Pancreas (tissue), 10 donors: Measurements from ENCODE around the gene GRM7. TPM values are rescaled to one million over a fixed set of nuclear protein-coding genes. Genes with fewer than 3 reads are reported as not detected.

Experiments
- ATAC-seq, 4 donors: fragments of 200-7000 bp; cut with Tn5 transposase; one replicate each; pipeline versions ENCODE4 v1.8.0 to v1.9.1; 2020; ENCODE audit warnings: mild to moderate bottlenecking in 4 of 4, moderate library complexity in 4 of 4
- DNase-seq, 6 donors: peaks; one replicate each; pipeline ENCODE4 v3.0.0-alpha.2; 2020
- FAIRE-seq: peaks from 2 replicates; lab custom pipeline; 2012; peaks lifted over from hg19 to GRCh38; lab: Jason Lieb, UNC
- H3K27ac ChIP-seq, 4 donors: fragments of 200-600 bp; sonication (generic); 1 replicate in 3 of 4; 2 replicates in 1 of 4; pipeline versions ENCODE4 v1.5.0 to v1.8.0; 2020
- H3K27me3 ChIP-seq, 4 donors: fragments of 200-600 bp; one replicate each; pipeline ENCODE4 v1.8.0; 2021
- H3K36me3 ChIP-seq, 3 donors: fragments of 200-600 bp; sonication (generic) in 1 of 3; one replicate each; pipeline versions ENCODE4 v1.5.0 to v1.8.0; 2020 to 2021
- H3K4me1 ChIP-seq, 3 donors: fragments of 200-600 bp; one replicate each; pipeline ENCODE4 v1.8.0; 2021
- H3K4me3 ChIP-seq, 4 donors: fragments of 200-600 bp; sonication (generic) in 2 of 4; one replicate each; pipeline versions ENCODE4 v1.5.0 to v1.8.0; 2020 to 2021
- H3K9me3 ChIP-seq, 4 donors: fragments of 200-600 bp; one replicate each; pipeline ENCODE4 v1.8.0; 2021
- WGBS, 2 donors: extraction: QIAGEN DNeasy Blood & Tissue Kit; methylation state at CpG; one replicate each; pipeline ENCODE4 v1.1.7; 2013; 5-methylcytosine and 5-hydroxymethylcytosine counted together
- intact Hi-C, 3 donors: fragments of 100-400 bp; cut with DNase I; formaldehyde crosslinking; loops; one replicate each; pipeline versions ENCODE4 v1.11.1 to v1.14.2; 2022
- polyA plus RNA-seq, 2 donors: library from polyadenylated mRNA; stranded (reverse); fragments of 200-250 nt; gene quantifications; one replicate each; pipeline ENCODE4 v1.2.3, GENCODE V29; 2013
- total RNA-seq, 6 donors: library from RNA; stranded (reverse); fragmentation: NEBNext Ultra II Directional in 4 of 6; extraction: Animal tissue kit (Norgen Biotek cat#: 25700) in 4 of 6; gene quantifications; one replicate each; pipeline versions ENCODE4 v1.2.1 to v1.2.4, GENCODE V29; 2021 to 2023
- TF ChIP-seq, protein P1 (sequence below), 4 donors: fragments of 200-600 bp; sonication (generic) in 3 of 4; IDR thresholded peaks; one replicate each; pipeline versions ENCODE4 v1.5.0 to v1.8.0; 2021; ENCODE audit warnings: antibody characterized with exemption in 4 of 4
- donor health status: healthy with polysubstance abuse.
- donor health status: DM: no; HTN: no; CAD: no; lungs with moderate emphysema.
- donor health status: DM: no; HTN: no; CAD: no.
- donor health status: control.
- donor health status: control.
- donor health status: Bipolar disorder and iron deficiency.
- donor health status: DM: yes; HTN: yes; CAD: no.
- donor health status: DM: no; HTN: no; CAD: no.
- donor health status: DM: no; HTN: no; CAD: no.
- donor health status: DM: yes; HTN: yes; CAD: no.

GRM7 gene
- total and polyA plus RNA-seq, 8 donors, result 0.03 to 0.28 (median 0.18) TPM; not detected in 4

DNA sequence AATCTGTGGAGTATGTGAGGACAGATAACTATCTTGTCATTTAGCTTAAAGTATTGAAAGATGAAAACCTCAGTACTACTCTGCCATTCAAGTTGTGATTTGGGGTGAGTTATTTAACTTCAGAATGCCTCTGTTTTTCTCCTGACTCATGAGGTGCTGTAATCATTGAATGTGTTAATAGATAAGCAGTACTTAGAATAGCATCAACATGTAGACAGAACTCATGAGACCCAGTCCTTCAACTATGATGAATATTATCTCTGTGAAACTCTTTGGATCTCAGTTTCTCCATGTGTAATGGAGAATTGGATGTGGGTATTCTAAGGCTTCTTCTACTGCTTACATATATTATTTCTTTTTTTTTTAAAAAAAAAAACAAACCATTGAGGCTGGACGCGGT is 431.4 kb downstream of the GRM7 start:
- H3K4me3 ChIP-seq, result no peak overlapping the region
- H3K36me3 ChIP-seq, result no peaks in the 10 kb centered on the region
- DNase-seq (no peak), FAIRE-seq (no peak), ATAC-seq (no peak)
- H3K27me3 ChIP-seq, result no peaks in the 10 kb centered on the region
- WGBS, 2 donors, result 93 to 98% methylated on average over 2 of the region's 2 CpGs
- H3K4me1 ChIP-seq, result no peaks in the 10 kb centered on the region
- TF ChIP-seq, protein P1, sequence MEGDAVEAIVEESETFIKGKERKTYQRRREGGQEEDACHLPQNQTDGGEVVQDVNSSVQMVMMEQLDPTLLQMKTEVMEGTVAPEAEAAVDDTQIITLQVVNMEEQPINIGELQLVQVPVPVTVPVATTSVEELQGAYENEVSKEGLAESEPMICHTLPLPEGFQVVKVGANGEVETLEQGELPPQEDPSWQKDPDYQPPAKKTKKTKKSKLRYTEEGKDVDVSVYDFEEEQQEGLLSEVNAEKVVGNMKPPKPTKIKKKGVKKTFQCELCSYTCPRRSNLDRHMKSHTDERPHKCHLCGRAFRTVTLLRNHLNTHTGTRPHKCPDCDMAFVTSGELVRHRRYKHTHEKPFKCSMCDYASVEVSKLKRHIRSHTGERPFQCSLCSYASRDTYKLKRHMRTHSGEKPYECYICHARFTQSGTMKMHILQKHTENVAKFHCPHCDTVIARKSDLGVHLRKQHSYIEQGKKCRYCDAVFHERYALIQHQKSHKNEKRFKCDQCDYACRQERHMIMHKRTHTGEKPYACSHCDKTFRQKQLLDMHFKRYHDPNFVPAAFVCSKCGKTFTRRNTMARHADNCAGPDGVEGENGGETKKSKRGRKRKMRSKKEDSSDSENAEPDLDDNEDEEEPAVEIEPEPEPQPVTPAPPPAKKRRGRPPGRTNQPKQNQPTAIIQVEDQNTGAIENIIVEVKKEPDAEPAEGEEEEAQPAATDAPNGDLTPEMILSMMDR (IDR thresholded peaks at IDR 0.05), result no peak
- H3K27ac ChIP-seq, result no peak overlapping the region
- intact Hi-C loops, result no loop called here
- H3K9me3 ChIP-seq, result no peaks in the 10 kb centered on the region

DNA sequence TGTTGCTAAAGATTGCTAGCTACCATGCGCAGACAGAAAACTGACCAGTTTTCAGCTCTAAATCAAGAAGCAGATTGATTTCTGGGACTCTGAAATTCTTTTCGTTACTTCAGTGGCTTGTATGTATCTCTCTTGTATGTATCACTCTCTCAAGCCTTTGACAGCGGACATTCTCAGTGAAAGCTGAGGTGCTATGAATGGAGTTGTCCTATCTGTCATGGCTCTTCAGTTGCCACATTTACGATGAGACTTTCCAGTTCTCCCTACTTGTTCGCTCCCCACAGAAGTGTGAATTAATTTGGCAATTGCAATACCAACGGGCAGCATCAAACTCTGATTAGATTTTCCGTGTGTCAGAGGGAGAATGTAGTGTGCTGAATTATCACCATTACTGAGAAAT is 432.4 kb downstream of the GRM7 start:
- FAIRE-seq (no peak), ATAC-seq (no peak), DNase-seq (no peak)
- TF ChIP-seq, protein P1 (IDR thresholded peaks at IDR 0.05), result no peak
- WGBS, 2 donors, result 80 to 88% methylated on average over 7 of the region's 7 CpGs
- Histone ChIP-seq H3K4me1 (no peaks in the 10 kb centered on the region), H3K4me3 (no peak overlapping the region), H3K27me3 (no peaks in the 10 kb centered on the region), H3K9me3 (no peaks in the 10 kb centered on the region), H3K27ac (no peak overlapping the region), H3K36me3 (no peaks in the 10 kb centered on the region)
- intact Hi-C loops, result no loop called here

DNA sequence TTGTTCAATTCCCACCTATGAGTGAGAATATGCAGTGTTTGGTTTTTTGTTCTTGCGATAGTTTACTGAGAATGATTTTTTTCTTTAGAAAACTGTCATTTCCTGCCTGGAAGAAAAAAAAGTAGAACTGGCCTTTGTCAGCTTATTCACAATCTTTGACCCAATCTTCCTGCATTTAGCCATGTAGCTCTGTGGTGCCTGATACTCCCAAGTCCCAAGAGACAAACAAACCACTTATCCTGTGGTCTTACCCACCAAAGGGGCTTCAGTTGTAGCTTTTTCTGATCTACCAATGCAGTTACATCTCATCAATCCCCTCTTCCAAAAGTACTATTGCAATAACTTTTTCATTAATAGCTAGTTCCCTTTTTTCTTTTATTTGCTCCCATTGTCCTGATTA is 444.6 kb downstream of the GRM7 start:
- H3K4me1 ChIP-seq, result no peaks in the 10 kb centered on the region
- no peaks in the 10 kb centered on the region for H3K9me3 ChIP-seq
- WGBS, 2 donors, result 57 to 59% methylated on average over 1 of the region's 1 CpG
- no peaks in the 10 kb centered on the region for H3K27me3 ChIP-seq
- intact Hi-C loops, result no loop called here
- H3K4me3 ChIP-seq, result no peak overlapping the region
- H3K27ac ChIP-seq, result no peak overlapping the region
- TF ChIP-seq, protein P1 (IDR thresholded peaks at IDR 0.05), result no peak
- H3K36me3 ChIP-seq, result no peaks in the 10 kb centered on the region
- no peak for ATAC-seq
- no peak for FAIRE-seq
- DNase-seq, result no peak

- Histone ChIP-seq H3K27me3 (no peaks in the 10 kb centered on the region), H3K27ac (no peak overlapping the region), H3K36me3 (no peaks in the 10 kb centered on the region), H3K9me3 (no peaks in the 10 kb centered on the region), H3K4me3 (no peak overlapping the region), H3K4me1 (no peaks in the 10 kb centered on the region)
- ATAC-seq, result no peak
- intact Hi-C loops, result no loop called here
- TF ChIP-seq, protein P1 (IDR thresholded peaks at IDR 0.05), result no peak
- no peak for FAIRE-seq
- no peak for DNase-seq
- 42 to 54% methylated on average over 3 of the region's 3 CpGs for WGBS, 2 donors
These were observed 446.0 kb downstream of the GRM7 start for GRCh38 chr3:7306901-7307300.

DNA sequence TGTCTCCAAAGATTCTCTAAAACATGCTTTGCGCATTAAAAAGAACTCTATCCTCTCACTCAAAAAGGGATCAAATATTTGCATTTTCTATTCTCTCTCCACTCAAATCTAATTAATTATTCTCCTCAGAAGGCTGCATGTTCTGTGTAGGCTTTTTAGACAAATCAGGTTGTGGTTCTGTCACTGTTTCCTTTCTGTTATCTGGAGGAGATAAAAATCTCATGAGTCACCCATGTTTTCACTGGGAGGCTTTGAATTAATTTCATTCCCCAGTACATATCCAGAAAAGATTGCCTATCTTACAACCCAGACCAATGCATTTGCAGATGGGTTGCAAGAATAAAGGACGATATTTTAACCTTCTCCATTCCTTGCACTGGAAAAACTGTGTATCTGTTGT is 446.5 kb downstream of the GRM7 start:
- no peak overlapping the region for H3K27ac ChIP-seq
- H3K4me1 ChIP-seq, result no peaks in the 10 kb centered on the region
- TF ChIP-seq, protein P1 (IDR thresholded peaks at IDR 0.05), result no peak
- no peaks in the 10 kb centered on the region for H3K27me3 ChIP-seq
- no peak overlapping the region for H3K4me3 ChIP-seq
- FAIRE-seq (no peak), DNase-seq (no peak), ATAC-seq (peak in 3 of 4 donors; percentile 51 to 86 (median 67))
- intact Hi-C loops, result no loop called here
- 44 to 54% methylated on average over 2 of the region's 2 CpGs for WGBS, 2 donors
- no peaks in the 10 kb centered on the region for H3K9me3 ChIP-seq
- H3K36me3 ChIP-seq, result no peaks in the 10 kb centered on the region
